Vagina (tissue), 2 donors: ENCODE results near the gene CORO2B. TPM values are rescaled to one million over a fixed set of nuclear protein-coding genes. Genes with fewer than 3 reads are reported as not detected.

Experiments
- DNase-seq, 2 donors: peaks; one replicate each; pipeline ENCODE4 v3.0.0-alpha.2; 2017; ENCODE audit errors: extremely low spot score in 2 of 2
- H3K27ac ChIP-seq: fragments of 200-600 bp; sonication (generic); one replicate; pipeline ENCODE4 v1.5.1; 2019
- H3K27me3 ChIP-seq: fragments of 200-600 bp; sonication (generic); one replicate; pipeline ENCODE4 v1.5.1; 2019
- H3K36me3 ChIP-seq, 2 donors: fragments of 200-600 bp; sonication (generic); one replicate each; pipeline ENCODE4 v1.5.1; 2017 to 2019
- H3K4me1 ChIP-seq: fragments of 200-600 bp; sonication (generic); one replicate; pipeline ENCODE4 v1.5.1; 2019
- H3K4me3 ChIP-seq, 2 donors: fragments of 200-600 bp; sonication (generic); 1 replicate in 1 of 2; 2 replicates in 1 of 2; pipeline ENCODE4 v1.5.1; 2016 to 2019
- H3K9me3 ChIP-seq: fragments of 200-600 bp; sonication (generic); one replicate; pipeline ENCODE4 v1.5.1; 2019
- CTCF ChIP-seq, 3 experiments: fragments of 450-650 bp in 2 of 3; fragments of 200-600 bp in 1 of 3; sonication (generic) in 1 of 3; IDR thresholded peaks; one replicate each; pipeline ENCODE4 v1.5.1; 2017 to 2019; ENCODE audit warnings: antibody characterized with exemption in 3 of 3, mild to moderate bottlenecking in 2 of 3, moderate library complexity in 2 of 3
- POLR2A ChIP-seq, 2 donors: fragments of 450-650 bp; IDR thresholded peaks; one replicate each; pipeline ENCODE4 v1.6.1; 2017; ENCODE audit warnings: antibody characterized with exemption in 2 of 2, mild to moderate bottlenecking in 2 of 2, moderate library complexity in 2 of 2
- POLR2AphosphoS5 ChIP-seq, 2 donors: sonication (generic); formaldehyde crosslinking; IDR thresholded peaks; one replicate each; pipeline ENCODE4 v1.9.0; 2017; ENCODE audit warnings: antibody characterized with exemption in 2 of 2, mild to moderate bottlenecking in 2 of 2, low read depth in 1 of 2; ENCODE audit not compliant: insufficient read depth in 1 of 2
- intact Hi-C: fragments of 100-400 bp; cut with DNase I; formaldehyde crosslinking; loops from one replicate; pipeline ENCODE4 v1.15.1; 2023
- total RNA-seq: library from RNA; depleted of rRNA; stranded (reverse); fragments of >200 nt; gene quantifications from one replicate; pipeline ENCODE4 v1.2.3, GENCODE V29; 2016

The CORO2B gene
- total RNA-seq, 1 donor from 2014 or later: 4.7 TPM

GRCh38 chr15:68634531-68634930, 55.7 kb downstream of the CORO2B start:
- H3K27me3 ChIP-seq: no peaks in the 10 kb centered on the region
- no peak overlapping the region for H3K4me3 ChIP-seq
- no peaks in the 10 kb centered on the region for H3K36me3 ChIP-seq
- TF ChIP-seq POLR2AphosphoS5 (IDR thresholded peaks at IDR 0.05; ENCODE audit: insufficient read depth in 1 of 2, low read depth in 1 of 2) (no peak), CTCF (IDR thresholded peaks at IDR 0.05) (no peak), POLR2A (IDR thresholded peaks at IDR 0.05) (no peak)
- H3K4me1 ChIP-seq: peaks cover 51% of the 10 kb centered on the region
- DNase-seq: no peak
- intact Hi-C loops: no loop called here
- no peaks in the 10 kb centered on the region for H3K9me3 ChIP-seq
- H3K27ac ChIP-seq: no peak overlapping the region

- no peaks in the 10 kb centered on the region for H3K36me3 ChIP-seq
- H3K4me1 ChIP-seq: peaks cover 55% of the 10 kb centered on the region
- DNase-seq: no peak
- no peak overlapping the region for H3K27ac ChIP-seq
- no peak for TF ChIP-seq POLR2A (IDR thresholded peaks at IDR 0.05)
- TF ChIP-seq POLR2AphosphoS5 (IDR thresholded peaks at IDR 0.05; ENCODE audit: insufficient read depth in 1 of 2, low read depth in 1 of 2): peak in 1 of 2 donors; percentile 28
- TF ChIP-seq CTCF (IDR thresholded peaks at IDR 0.05): no peak
- intact Hi-C loops: loop anchor here (5.0 kb wide), 1 partner anchor 53 kb away; no protein-coding TSS in a partner anchor
- no peak overlapping the region for H3K4me3 ChIP-seq
- no peaks in the 10 kb centered on the region for H3K27me3 ChIP-seq
- H3K9me3 ChIP-seq: no peaks in the 10 kb centered on the region
These were observed 56.3 kb downstream of the CORO2B start for GRCh38 chr15:68635141-68635540.

- Histone ChIP-seq H3K4me1 (peaks cover 63% of the 10 kb centered on the region), H3K36me3 (no peaks in the 10 kb centered on the region), H3K27me3 (no peaks in the 10 kb centered on the region), H3K4me3 (no peak overlapping the region), H3K27ac (peak overlapping the region; percentile 59), H3K9me3 (no peaks in the 10 kb centered on the region)
- no peak for DNase-seq
- no peak for TF ChIP-seq CTCF (IDR thresholded peaks at IDR 0.05)
- TF ChIP-seq POLR2A (IDR thresholded peaks at IDR 0.05): no peak
- TF ChIP-seq POLR2AphosphoS5 (IDR thresholded peaks at IDR 0.05; ENCODE audit: insufficient read depth in 1 of 2, low read depth in 1 of 2): no peak
- intact Hi-C loops: loop anchor here (5.0 kb wide), 1 partner anchor 54 kb away; no protein-coding TSS in a partner anchor
These were observed 57.5 kb downstream of the CORO2B start for GRCh38 chr15:68636256-68636655.

GRCh38 chr15:68637767-68638404, 59.1 kb downstream of the CORO2B start:
- Histone ChIP-seq H3K27me3 (no peaks in the 10 kb centered on the region), H3K4me1 (peaks cover 68% of the 10 kb centered on the region), H3K4me3 (no peak overlapping the region), H3K27ac (peak overlapping the region; percentile 59), H3K36me3 (no peaks in the 10 kb centered on the region), H3K9me3 (no peaks in the 10 kb centered on the region)
- peak in 1 of 2 donors; percentile 94 for DNase-seq
- intact Hi-C loops: loop anchor here (5.0 kb wide), 1 partner anchor 56 kb away; no protein-coding TSS in a partner anchor
- no peak for TF ChIP-seq CTCF (IDR thresholded peaks at IDR 0.05)
- peak in 1 of 2 donors; percentile 75 for TF ChIP-seq POLR2AphosphoS5 (IDR thresholded peaks at IDR 0.05; ENCODE audit: insufficient read depth in 1 of 2, low read depth in 1 of 2)
- TF ChIP-seq POLR2A (IDR thresholded peaks at IDR 0.05): no peak

- H3K4me1 ChIP-seq: peaks cover 69% of the 10 kb centered on the region
- intact Hi-C loops: loop anchor here (5.0 kb wide), 1 partner anchor 57 kb away; no protein-coding TSS in a partner anchor
- H3K4me3 ChIP-seq: no peak overlapping the region
- H3K27me3 ChIP-seq: no peaks in the 10 kb centered on the region
- H3K9me3 ChIP-seq: no peaks in the 10 kb centered on the region
- DNase-seq: no peak
- peak overlapping the region; percentile 59 for H3K27ac ChIP-seq
- H3K36me3 ChIP-seq: no peaks in the 10 kb centered on the region
- TF ChIP-seq POLR2AphosphoS5 (IDR thresholded peaks at IDR 0.05; ENCODE audit: insufficient read depth in 1 of 2, low read depth in 1 of 2) (no peak), CTCF (IDR thresholded peaks at IDR 0.05) (no peak), POLR2A (IDR thresholded peaks at IDR 0.05) (no peak)
These were observed 60.2 kb downstream of the CORO2B start for GRCh38 chr15:68638953-68639515.
